PC-3 (cell line): Measurements from ENCODE around the gene LEF1.

ENCODE experiments used
- CTCF ChIP-seq: fragments of 300-600 bp; sonication (generic); conservative IDR thresholded peaks from 2 replicates; pipeline ENCODE4 v1.5.1; 2017; ENCODE audit warnings: antibody characterized with exemption, low read depth, mild to moderate bottlenecking, low read length
- EZH2 ChIP-seq: fragments of 300-600 bp; sonication (generic); IDR thresholded peaks from one replicate; pipeline ENCODE4 v1.6.1; 2017; ENCODE audit warnings: antibody characterized with exemption, mild to moderate bottlenecking, low read length; ENCODE audit not compliant: unreplicated experiment

GRCh38 chr4:108160741-108161352 lies 7.9 kb downstream of the LEF1 start:
- TF ChIP-seq CTCF: no peak
- no peak for TF ChIP-seq EZH2
